Rectal smooth muscle tissue (tissue), 1 donor: ENCODE measurements around the gene PLA2G5.

Experiments
- H3K27ac ChIP-seq: one replicate; pipeline ENCODE4 v1.7.0; 2013; ENCODE audit warnings: low read depth, low read length, inconsistent platforms
- H3K27me3 ChIP-seq: one replicate; pipeline ENCODE4 v1.7.0; 2013; ENCODE audit warnings: low read length; ENCODE audit not compliant: control insufficient read depth, insufficient read depth
- H3K36me3 ChIP-seq: one replicate; pipeline ENCODE4 v1.7.0; 2013; ENCODE audit warnings: low read length; ENCODE audit not compliant: control insufficient read depth, insufficient read depth
- H3K4me1 ChIP-seq: one replicate; pipeline ENCODE4 v1.7.0; 2013; ENCODE audit warnings: low read length; ENCODE audit not compliant: control insufficient read depth, insufficient read depth
- H3K4me3 ChIP-seq: one replicate; pipeline ENCODE4 v1.7.0; 2013; ENCODE audit warnings: low read length
- H3K9ac ChIP-seq: one replicate; pipeline ENCODE4 v1.7.0; 2013; ENCODE audit warnings: low read length

PLA2G5 gene

DNA sequence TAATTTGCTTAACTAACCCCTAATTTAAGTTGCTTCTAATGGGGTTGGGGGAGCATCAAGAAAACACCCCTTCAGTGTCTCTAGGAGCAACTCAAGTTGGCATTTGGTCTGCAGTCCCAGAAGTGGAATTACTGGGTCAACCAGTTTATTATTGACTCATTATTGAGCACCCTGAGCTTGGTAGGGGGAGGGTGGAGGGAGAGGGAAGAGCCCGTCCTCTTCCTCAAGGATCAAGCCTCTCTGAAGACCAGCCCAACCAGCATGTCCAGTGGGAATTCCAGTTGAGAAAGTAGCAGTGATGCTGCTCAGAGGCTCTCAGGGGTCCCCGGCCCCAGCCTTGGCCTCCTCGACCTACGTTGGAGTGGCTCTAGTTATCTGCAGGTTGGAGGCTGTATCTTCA is 67.1 kb downstream of the PLA2G5 start:
- H3K27me3 ChIP-seq = no peaks in the 10 kb centered on the region
- H3K9ac ChIP-seq = no peak overlapping the region
- H3K27ac ChIP-seq = no peak overlapping the region
- no peaks in the 10 kb centered on the region for H3K4me1 ChIP-seq
- H3K4me3 ChIP-seq = no peak overlapping the region
- H3K36me3 ChIP-seq = no peaks in the 10 kb centered on the region

DNA sequence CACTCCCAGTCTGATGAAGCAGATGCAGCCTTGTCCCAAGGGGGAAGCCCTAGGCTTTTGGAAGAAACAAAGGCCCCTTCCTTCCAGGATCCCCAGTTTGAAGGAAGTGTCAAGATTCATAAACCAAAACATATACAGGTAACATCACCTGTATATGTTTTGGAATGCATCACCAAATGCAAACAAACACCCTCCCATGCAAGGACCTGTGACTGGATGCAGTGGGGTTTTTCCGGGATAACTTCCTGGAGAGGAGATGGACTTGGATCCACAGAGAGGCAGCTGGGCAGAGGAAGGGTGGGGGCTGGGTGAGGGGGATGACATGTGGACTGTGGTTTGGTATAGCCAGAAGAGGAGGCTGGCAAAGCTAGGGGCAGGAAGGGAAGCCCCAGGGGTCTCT is 67.6 kb downstream of the PLA2G5 start:
- H3K36me3 ChIP-seq = no peaks in the 10 kb centered on the region
- H3K4me3 ChIP-seq = no peak overlapping the region
- H3K27ac ChIP-seq = no peak overlapping the region
- H3K9ac ChIP-seq = no peak overlapping the region
- no peaks in the 10 kb centered on the region for H3K27me3 ChIP-seq
- no peaks in the 10 kb centered on the region for H3K4me1 ChIP-seq

DNA sequence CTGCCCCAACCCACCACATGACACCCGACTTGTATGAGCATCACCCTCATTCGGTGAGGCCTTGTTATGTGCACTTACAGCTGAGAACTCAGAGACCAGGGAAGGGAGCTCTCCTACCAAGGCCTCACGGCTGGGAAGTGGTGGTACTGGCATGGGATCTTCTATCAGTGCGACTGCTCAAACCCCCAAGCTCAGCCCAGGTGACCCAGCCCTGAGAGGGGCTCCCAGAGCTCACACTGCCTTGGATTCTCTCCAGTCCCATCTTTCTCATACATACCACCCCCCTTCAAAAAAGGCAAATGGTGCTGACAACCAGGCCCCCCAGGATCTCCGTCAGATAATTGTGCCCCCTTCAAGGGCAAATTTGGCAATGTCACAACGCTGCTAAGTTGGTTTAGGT is 68.4 kb downstream of the PLA2G5 start:
- no peak overlapping the region for H3K4me3 ChIP-seq
- no peak overlapping the region for H3K27ac ChIP-seq
- H3K9ac ChIP-seq = no peak overlapping the region
- no peaks in the 10 kb centered on the region for H3K27me3 ChIP-seq
- H3K36me3 ChIP-seq = no peaks in the 10 kb centered on the region
- H3K4me1 ChIP-seq = no peaks in the 10 kb centered on the region

DNA sequence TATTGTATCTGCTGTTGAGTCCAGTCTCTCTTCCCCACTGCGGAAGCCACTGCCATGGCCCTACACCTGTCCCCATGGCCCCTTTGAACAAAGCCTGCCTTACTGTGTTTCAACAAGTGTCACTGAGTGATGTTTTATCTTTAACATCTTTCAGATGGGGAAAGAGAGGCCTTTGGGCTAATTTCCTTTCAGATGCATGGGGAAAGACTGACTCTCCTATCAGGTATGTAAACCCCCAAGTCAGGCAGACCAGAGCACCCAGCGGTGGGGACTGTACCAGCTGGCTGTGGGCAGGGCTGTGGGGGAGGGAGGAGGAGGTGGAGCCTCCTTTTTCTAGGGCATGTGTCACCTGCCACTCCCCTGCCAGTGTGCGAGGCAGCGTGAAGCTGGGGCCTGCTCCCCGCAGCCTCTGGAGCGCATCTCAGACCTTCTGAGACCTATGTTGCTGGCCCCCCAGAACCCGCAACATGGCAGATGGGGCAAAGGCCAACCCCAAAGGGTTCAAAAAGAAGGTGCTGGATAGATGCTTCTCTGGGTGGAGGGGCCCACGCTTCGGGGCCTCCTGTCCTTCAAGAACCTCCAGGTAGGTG is 69.1 kb downstream of the PLA2G5 start, which contains the start of gene PLA2G2F:
Gene PLA2G2F (plus strand): TSS at position 363 of the 590 bp plus-strand sequence. CDS start 105 bp downstream, at position 468.
- H3K27ac ChIP-seq = no peak within 1 kb of the TSS
- no peak within 1 kb of the TSS for H3K9ac ChIP-seq
- H3K4me1 ChIP-seq = no peaks in the 10 kb centered on the region
- H3K36me3 ChIP-seq = no peaks in the 10 kb centered on the region
- no peaks in the 10 kb centered on the region for H3K27me3 ChIP-seq
- no peak within 1 kb of the TSS for H3K4me3 ChIP-seq

DNA sequence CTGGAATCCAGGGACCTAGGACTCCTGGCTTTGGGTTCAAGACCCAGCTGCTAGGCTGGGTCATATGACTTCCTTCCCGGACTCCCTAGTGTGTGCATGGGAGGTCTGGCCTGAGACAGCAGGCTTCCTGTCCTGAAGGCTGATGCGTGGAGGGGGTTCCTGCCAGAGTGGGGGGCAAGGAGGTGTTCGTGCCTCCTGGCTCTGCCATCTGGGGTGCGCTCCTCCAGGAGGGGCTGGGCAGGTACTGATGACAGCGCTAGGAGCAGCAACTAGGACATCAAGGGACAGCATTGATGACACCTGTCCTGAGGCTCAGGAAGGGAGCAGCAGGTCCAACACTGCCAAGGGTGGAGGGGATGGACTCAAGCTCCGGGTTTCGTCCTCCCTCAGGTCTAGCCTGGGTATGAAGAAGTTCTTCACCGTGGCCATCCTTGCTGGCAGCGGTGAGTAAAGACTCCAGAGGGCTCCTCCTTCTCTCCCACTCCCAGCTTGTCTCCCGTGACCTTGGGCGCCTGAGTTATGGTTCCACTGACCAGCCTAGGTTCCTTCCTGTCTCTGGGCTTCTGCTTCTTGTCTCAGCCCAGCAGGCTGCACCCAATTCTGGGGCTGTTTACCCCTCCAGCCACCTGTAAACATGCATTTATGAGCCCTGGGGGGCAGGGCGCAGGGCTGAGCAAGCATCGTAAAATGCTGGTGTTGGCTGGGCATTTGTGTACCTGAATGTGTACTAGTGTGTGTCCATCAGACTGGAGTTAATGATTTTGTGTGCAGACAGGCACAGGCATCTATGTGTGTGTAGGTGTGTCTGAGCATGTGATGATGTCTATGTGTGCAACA is 70.0 kb downstream of the PLA2G5 start:
- no peak overlapping the region for H3K9ac ChIP-seq
- no peaks in the 10 kb centered on the region for H3K27me3 ChIP-seq
- H3K36me3 ChIP-seq = no peaks in the 10 kb centered on the region

DNA sequence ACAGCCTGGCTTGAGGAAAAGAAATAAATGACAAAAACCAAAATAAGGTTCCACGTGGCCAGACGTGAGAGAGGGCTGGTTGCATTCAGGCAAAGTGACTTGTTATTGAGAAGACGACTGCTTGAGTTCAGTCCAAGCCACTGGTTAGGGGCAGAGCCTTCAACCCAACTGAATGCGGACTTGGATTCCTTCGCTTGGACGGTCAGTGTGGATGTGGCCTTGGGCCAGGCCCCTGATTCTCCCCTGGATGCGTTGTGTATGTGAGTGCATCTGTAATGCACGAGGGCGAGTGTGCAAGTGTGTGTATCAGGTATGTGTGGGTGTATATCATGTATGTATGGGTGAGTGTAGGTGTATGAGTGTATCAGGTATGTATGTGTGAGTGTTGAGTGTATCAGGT is 71.0 kb downstream of the PLA2G5 start:
- Histone ChIP-seq H3K27ac (no peak overlapping the region), H3K4me1 (no peaks in the 10 kb centered on the region), H3K9ac (no peak overlapping the region), H3K27me3 (no peaks in the 10 kb centered on the region), H3K36me3 (no peaks in the 10 kb centered on the region), H3K4me3 (no peak overlapping the region)

More for the DNA sequence above, 70.0 kb downstream of the PLA2G5 start:
- Histone ChIP-seq H3K27ac (no peak overlapping the region), H3K4me3 (no peak overlapping the region), H3K4me1 (no peaks in the 10 kb centered on the region)

DNA sequence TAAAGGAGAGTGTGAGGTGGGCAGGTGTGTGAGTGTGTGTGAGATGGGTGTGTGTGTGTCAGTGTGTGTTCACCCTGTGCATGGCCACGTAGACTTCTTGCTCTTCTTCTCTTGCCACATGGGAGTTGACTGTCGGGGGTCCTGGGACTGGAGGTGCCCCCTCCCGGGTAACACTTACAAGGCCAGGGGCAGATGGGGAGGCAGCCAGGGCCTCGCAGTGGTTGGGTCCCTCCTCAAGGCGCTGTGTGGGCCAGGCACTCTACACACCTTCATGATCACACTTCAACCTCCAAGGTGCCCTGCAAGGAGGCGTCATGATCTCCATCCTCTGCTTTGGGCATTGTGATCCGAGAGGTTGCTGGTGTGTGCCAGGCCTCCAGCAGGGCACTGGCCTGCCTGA is 71.5 kb downstream of the PLA2G5 start:
- Histone ChIP-seq H3K27me3 (no peaks in the 10 kb centered on the region), H3K9ac (no peak overlapping the region), H3K27ac (no peak overlapping the region), H3K4me3 (no peak overlapping the region), H3K4me1 (no peaks in the 10 kb centered on the region), H3K36me3 (no peaks in the 10 kb centered on the region)
